GM19240 (cell line): Measurements from ENCODE around the gene FRMD8.

Experiments
- DNase-seq: peaks from one replicate; pipeline ENCODE4 v3.0.0; 2011; ENCODE audit warnings: low spot score; ENCODE audit not compliant: insufficient read length

Gene FRMD8

GRCh38 chr11:65414776-65415498, 28.5 kb downstream of the FRMD8 start:
- DNase-seq: no peak

GRCh38 chr11:65415499-65416340, 29.3 kb downstream of the FRMD8 start:
- DNase-seq: no peak

- peak; percentile 95 for DNase-seq
These were observed 29.9 kb downstream of the FRMD8 start for GRCh38 chr11:65416341-65416824.

- DNase-seq: no peak
These were observed 30.6 kb downstream of the FRMD8 start for GRCh38 chr11:65416841-65417701.

GRCh38 chr11:65417702-65418430, 31.4 kb downstream of the FRMD8 start:
- DNase-seq: no peak

- DNase-seq: no peak
These were observed 31.9 kb downstream of the FRMD8 start for GRCh38 chr11:65418431-65418680.

GRCh38 chr11:65418681-65419459, 32.4 kb downstream of the FRMD8 start:
- peak; percentile 77 for DNase-seq

GRCh38 chr11:65419460-65419771, 33.0 kb downstream of the FRMD8 start:
- no peak for DNase-seq

- DNase-seq: no peak
These were observed 33.5 kb downstream of the FRMD8 start for GRCh38 chr11:65419772-65420481.

- DNase-seq: no peak
These were observed 34.1 kb downstream of the FRMD8 start for GRCh38 chr11:65420506-65420905.

GRCh38 chr11:65420979-65421793, 34.7 kb downstream of the FRMD8 start:
- DNase-seq: no peak

GRCh38 chr11:65421794-65422632, 35.6 kb downstream of the FRMD8 start:
- no peak for DNase-seq

- no peak for DNase-seq
These were observed 36.4 kb downstream of the FRMD8 start, which contains the start of gene NEAT1 for GRCh38 chr11:65422633-65423515. Gene NEAT1 (plus strand): TSS chr11:65422798.

GRCh38 chr11:65423516-65424204, 37.2 kb downstream of the FRMD8 start:
- DNase-seq: no peak

- no peak for DNase-seq
These were observed 38.0 kb downstream of the FRMD8 start for GRCh38 chr11:65424205-65425104.
